Suprapubic skin (tissue), 4 donors: ENCODE measurements around the gene EPHB3. TPM values are rescaled to one million over a fixed set of nuclear protein-coding genes. Genes with fewer than 3 reads are reported as not detected.
A peak's percentile ranks its signal among the peaks of the same experiment; 100 is the strongest.

ENCODE experiments used
- DNase-seq, 2 donors: peaks; one replicate each; pipeline ENCODE4 v3.0.0-alpha.2; 2019; ENCODE audit warnings: low spot score in 2 of 2
- H3K27ac ChIP-seq: fragments of 200-600 bp; sonication (generic); one replicate; pipeline ENCODE4 v1.5.1; 2019
- H3K27me3 ChIP-seq: fragments of 200-600 bp; sonication (generic); one replicate; pipeline ENCODE4 v1.5.1; 2019
- H3K36me3 ChIP-seq: fragments of 200-600 bp; sonication (generic); one replicate; pipeline ENCODE4 v1.5.1; 2019
- H3K4me1 ChIP-seq: fragments of 200-600 bp; sonication (generic); one replicate; pipeline ENCODE4 v1.5.1; 2019
- H3K4me3 ChIP-seq: fragments of 200-600 bp; sonication (generic); one replicate; pipeline ENCODE4 v1.5.1; 2019; ENCODE audit warnings: mild to moderate bottlenecking
- H3K9me3 ChIP-seq: fragments of 200-600 bp; sonication (generic); one replicate; pipeline ENCODE4 v1.5.1; 2019
- EP300 ChIP-seq: sonication (generic); formaldehyde crosslinking; IDR thresholded peaks from one replicate; pipeline ENCODE4 v1.6.1; 2017; ENCODE audit warnings: antibody characterized with exemption
- POLR2A ChIP-seq, 2 donors: fragments of 450-650 bp; IDR thresholded peaks; one replicate each; pipeline ENCODE4 v1.6.1; 2017; ENCODE audit warnings: antibody characterized with exemption in 2 of 2, mild to moderate bottlenecking in 2 of 2, moderate library complexity in 2 of 2
- POLR2AphosphoS5 ChIP-seq, 3 donors: sonication (generic); formaldehyde crosslinking; IDR thresholded peaks; one replicate each; pipeline ENCODE4 v1.6.1; 2017; ENCODE audit warnings: antibody characterized with exemption in 3 of 3
- WGBS: methylation state at CpG from one replicate; pipeline ENCODE4 v1.1.5; 2018; 5-methylcytosine and 5-hydroxymethylcytosine counted together
- total RNA-seq, 4 donors: library from RNA; depleted of rRNA; stranded (reverse); fragments of >200 nt; gene quantifications; one replicate each; pipeline ENCODE4 v1.1.0, GENCODE V29; 2016
- TF ChIP-seq, protein P1 (sequence below), 2 donors: fragments of 200-600 bp in 1 of 2; fragments of 450-650 bp in 1 of 2; sonication (generic) in 1 of 2; IDR thresholded peaks; one replicate each; pipeline ENCODE4 v1.5.1; 2016 to 2019; ENCODE audit warnings: antibody characterized with exemption in 2 of 2, mild to moderate bottlenecking in 1 of 2, moderate library complexity in 1 of 2

EPHB3 gene
- total RNA-seq, 4 donors from 2014 or later, result 84.5 to 152 (median 108) TPM

DNA sequence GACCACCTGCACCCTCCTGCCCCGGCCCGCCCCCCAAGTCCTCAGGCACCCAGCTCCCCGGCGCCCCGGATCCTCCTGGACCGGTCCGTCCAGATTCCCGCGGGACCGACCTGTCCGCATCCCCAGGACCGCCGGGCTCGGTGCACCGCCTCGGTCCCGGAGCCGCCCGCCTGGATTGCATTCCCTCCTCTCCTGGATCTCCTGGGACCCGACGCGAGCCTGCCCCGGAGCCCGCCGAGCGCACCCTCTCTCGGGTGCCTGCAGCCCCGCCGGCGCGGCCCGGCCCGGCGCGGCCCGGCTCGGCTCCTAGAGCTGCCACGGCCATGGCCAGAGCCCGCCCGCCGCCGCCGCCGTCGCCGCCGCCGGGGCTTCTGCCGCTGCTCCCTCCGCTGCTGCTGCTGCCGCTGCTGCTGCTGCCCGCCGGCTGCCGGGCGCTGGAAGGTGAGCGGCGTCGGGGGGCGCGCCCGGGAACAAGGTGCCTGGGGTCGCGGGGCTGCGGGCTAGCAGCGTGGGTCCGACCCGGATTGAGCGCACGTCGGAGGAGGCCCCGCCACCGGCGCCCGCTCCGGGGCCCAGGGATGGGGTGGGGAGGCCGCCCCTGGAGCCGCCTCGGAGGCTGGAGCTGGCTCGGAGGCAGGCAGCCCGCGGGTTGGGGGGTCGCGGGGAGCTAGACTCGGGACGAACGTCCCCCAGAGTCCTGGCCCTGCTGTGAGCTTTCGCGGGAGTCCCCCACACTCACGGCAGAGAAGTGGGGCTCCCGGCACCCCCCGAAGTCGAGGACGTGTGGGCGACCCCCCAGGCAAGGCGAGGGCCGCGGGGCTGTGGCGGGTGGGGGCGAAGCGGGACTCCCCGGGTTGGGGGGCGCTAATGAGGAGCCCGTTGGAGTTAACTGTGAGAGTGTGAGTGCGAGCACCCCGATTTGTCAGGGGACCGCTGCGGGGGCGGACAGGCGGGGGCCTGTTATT lies 610 bp downstream of the EPHB3 start:
- Histone ChIP-seq H3K27ac (peak overlapping the region; percentile 93), H3K9me3 (no peaks in the 10 kb centered on the region), H3K27me3 (no peaks in the 10 kb centered on the region), H3K4me1 (peaks cover 55% of the 10 kb centered on the region), H3K36me3 (no peaks in the 10 kb centered on the region), H3K4me3 (peak overlapping the region; percentile 78)
- DNase-seq, result no peak
- TF ChIP-seq EP300 (no peak), POLR2A (IDR thresholded peaks at IDR 0.05) (no peak), POLR2AphosphoS5 (IDR thresholded peaks at IDR 0.05) (no peak)
- TF ChIP-seq, protein P1, sequence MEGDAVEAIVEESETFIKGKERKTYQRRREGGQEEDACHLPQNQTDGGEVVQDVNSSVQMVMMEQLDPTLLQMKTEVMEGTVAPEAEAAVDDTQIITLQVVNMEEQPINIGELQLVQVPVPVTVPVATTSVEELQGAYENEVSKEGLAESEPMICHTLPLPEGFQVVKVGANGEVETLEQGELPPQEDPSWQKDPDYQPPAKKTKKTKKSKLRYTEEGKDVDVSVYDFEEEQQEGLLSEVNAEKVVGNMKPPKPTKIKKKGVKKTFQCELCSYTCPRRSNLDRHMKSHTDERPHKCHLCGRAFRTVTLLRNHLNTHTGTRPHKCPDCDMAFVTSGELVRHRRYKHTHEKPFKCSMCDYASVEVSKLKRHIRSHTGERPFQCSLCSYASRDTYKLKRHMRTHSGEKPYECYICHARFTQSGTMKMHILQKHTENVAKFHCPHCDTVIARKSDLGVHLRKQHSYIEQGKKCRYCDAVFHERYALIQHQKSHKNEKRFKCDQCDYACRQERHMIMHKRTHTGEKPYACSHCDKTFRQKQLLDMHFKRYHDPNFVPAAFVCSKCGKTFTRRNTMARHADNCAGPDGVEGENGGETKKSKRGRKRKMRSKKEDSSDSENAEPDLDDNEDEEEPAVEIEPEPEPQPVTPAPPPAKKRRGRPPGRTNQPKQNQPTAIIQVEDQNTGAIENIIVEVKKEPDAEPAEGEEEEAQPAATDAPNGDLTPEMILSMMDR (IDR thresholded peaks at IDR 0.05), result no peak
- WGBS, result 1% methylated on average over 23 of the region's 109 CpGs

DNA sequence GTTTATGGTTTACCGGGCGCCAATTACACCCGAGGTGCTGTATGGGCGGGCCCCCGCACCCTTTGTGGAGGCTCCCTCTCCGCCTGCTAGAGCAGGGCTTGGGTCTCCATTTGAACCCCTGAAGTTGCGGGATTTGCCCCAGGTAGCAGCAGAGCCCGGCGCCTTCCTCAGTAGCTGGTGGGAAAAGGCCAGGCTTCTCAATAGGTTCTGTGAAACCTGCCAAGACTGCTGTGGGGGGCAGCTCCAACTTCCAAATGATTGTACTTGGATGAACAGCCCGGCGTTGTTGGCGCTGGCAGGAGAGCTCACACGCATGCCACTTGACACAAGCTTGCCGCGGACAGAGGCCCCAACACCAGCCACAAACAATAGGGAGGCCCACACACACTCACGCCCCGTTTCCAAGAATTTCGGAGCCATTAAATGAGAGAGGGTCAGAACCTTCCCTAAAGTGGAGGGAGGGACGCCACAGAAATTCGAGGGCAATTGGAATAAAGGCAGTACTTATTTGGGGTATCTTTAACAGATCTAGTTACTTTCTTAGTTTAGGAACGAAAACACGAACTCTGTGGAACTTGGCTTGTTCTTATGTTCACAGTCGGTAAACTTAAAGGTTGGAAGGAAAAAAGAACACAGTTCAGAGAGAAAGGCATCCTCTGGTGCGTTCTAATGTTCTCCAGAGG lies 1.4 kb downstream of the EPHB3 start:
- Histone ChIP-seq H3K27ac (peak overlapping the region; percentile 93), H3K27me3 (no peaks in the 10 kb centered on the region), H3K4me3 (peak overlapping the region; percentile 78), H3K36me3 (no peaks in the 10 kb centered on the region), H3K9me3 (no peaks in the 10 kb centered on the region), H3K4me1 (peaks cover 63% of the 10 kb centered on the region)
- 28% methylated on average over 12 of the region's 24 CpGs for WGBS
- TF ChIP-seq POLR2AphosphoS5 (IDR thresholded peaks at IDR 0.05), result no peak
- TF ChIP-seq, protein P1 (IDR thresholded peaks at IDR 0.05), result no peak
- no peak for TF ChIP-seq POLR2A (IDR thresholded peaks at IDR 0.05)
- TF ChIP-seq EP300, result no peak
- DNase-seq, result no peak

DNA sequence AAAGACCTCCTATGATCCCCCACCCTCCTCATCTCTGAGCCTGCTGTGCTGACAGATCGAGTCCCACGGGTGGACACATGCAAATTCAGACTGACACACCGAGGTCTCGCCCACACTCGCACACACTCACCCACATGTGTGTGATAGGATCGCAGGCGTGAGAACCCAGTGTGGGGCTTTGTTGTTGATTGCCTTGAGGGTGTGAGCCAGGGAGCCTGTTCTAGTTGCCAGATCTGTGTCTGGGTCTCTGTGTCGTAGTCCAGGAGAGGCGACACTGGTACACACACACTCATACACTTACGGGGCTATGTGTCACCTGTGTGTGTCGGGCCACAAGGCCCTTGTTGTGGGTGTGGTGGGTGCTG lies 2.0 kb downstream of the EPHB3 start:
- DNase-seq, result no peak
- Histone ChIP-seq H3K4me1 (peaks cover 68% of the 10 kb centered on the region), H3K4me3 (peak overlapping the region; percentile 78), H3K27ac (peak overlapping the region; percentile 93), H3K9me3 (no peaks in the 10 kb centered on the region), H3K27me3 (no peaks in the 10 kb centered on the region), H3K36me3 (no peaks in the 10 kb centered on the region)
- 24% methylated on average over 11 of the region's 11 CpGs for WGBS
- TF ChIP-seq POLR2AphosphoS5 (IDR thresholded peaks at IDR 0.05), result no peak
- no peak for TF ChIP-seq EP300
- TF ChIP-seq, protein P1 (IDR thresholded peaks at IDR 0.05), result no peak
- TF ChIP-seq POLR2A (IDR thresholded peaks at IDR 0.05), result no peak

DNA sequence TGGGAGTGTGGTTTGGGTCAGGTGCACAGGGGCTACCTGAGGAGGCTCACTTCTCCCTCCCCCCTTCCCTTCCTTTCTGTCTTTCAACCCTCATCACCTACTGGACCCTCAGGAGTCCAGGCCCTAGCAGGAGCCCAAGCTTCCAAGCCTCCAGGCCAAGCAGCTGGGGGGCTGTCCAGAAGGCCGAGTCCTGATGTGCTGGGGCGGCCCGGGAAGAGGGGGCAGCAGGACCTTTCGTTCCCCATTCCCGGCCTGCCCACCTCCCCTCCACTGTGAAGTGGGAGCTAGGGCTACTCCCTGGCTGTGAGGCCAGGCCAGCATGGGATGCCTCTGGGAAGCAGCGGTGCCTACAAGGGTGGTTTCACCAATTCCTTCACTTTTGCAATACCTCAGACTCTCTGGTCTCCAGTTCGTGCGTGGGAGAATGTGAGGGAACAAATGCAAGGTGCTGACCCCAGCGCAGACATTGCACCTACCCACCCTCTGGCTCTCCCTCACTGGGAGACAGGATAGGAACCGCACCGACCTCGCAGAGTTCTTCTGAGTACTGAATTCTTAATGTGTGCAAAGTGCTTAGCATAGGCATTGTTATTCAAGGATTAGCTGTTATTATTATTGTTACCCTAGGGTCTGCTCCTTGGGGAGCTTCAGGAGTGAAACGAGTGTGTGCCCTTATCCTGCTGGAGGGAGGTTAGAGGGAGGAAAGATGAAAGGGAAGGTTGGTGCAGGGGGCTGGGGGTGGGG lies 2.5 kb downstream of the EPHB3 start:
- peak overlapping the region; percentile 93 for H3K27ac ChIP-seq
- no peak for DNase-seq
- H3K4me3 ChIP-seq, result peak overlapping the region; percentile 78
- 22% methylated on average over 7 of the region's 13 CpGs for WGBS
- H3K36me3 ChIP-seq, result no peaks in the 10 kb centered on the region
- no peaks in the 10 kb centered on the region for H3K9me3 ChIP-seq
- peaks cover 74% of the 10 kb centered on the region for H3K4me1 ChIP-seq
- H3K27me3 ChIP-seq, result no peaks in the 10 kb centered on the region
- TF ChIP-seq POLR2A (IDR thresholded peaks at IDR 0.05) (no peak), POLR2AphosphoS5 (IDR thresholded peaks at IDR 0.05) (no peak), EP300 (no peak)
- TF ChIP-seq, protein P1 (IDR thresholded peaks at IDR 0.05), result no peak
